ENCODE results near the gene TOMM7. TPM values are rescaled to one million over a fixed set of nuclear protein-coding genes. Genes with fewer than 3 reads are reported as not detected.
A peak's percentile ranks its signal among the peaks of the same experiment; 100 is the strongest.

TOMM7 gene
- total RNA-seq, 1 experiment from 2014 or later = 170 TPM

Small RNA genes lying within 50 kb of the gene (small RNA-seq; reads per million reads assigned to genes)
- gene SNORD93 = 2,608 reads per million, percentile 100 among the genes with 10 or more reads in this experiment

Other genes starting within 250 kb of the TOMM7 start
- gene IL6, start 95.6 kb downstream of the TOMM7 start, total RNA-seq (2014; rRNA removed; shearing (Covaris generic); ENCODE audit: low replicate concordance) = 0.25 TPM in 1 of 2 replicates, not detected in the other
- 2.9 and 3.4 TPM in 2 replicates for gene HYCC1, start 191.3 kb upstream of the TOMM7 start, total RNA-seq (2014; rRNA removed; shearing (Covaris generic); ENCODE audit: low replicate concordance)